Measurements from ENCODE around the gene BAIAP3. TPM values are rescaled to one million over a fixed set of nuclear protein-coding genes. Genes with fewer than 3 reads are reported as not detected.

Gene BAIAP3
- total RNA-seq, 2 donors from 2014 or later, result 2.5 to 15.7 TPM

- ATAC-seq (ENCODE audit: insufficient number of reproducible peaks, low FRiP score, low read depth) (no peak), DNase-seq (ENCODE audit: low spot score) (no peak)
- no peaks in the 10 kb centered on the region for H3K27me3 ChIP-seq (replicated peaks; ENCODE audit: insufficient read depth)
- peaks cover 10% of the 10 kb centered on the region for H3K36me3 ChIP-seq
- peaks cover 8 to 20% of the 10 kb centered on the region in 2 donors for H3K4me1 ChIP-seq (ENCODE audit: control insufficient read depth in 1 of 2, low read depth in 2 of 2)
- no peak for TF ChIP-seq CTCF (IDR thresholded peaks at IDR 0.05)
- no peaks in the 10 kb centered on the region for H3K9me3 ChIP-seq
- no peak overlapping the region for H3K27ac ChIP-seq
- H3K4me3 ChIP-seq, result no peak overlapping the region
Measured at GRCh38 chr16:1356061-1356900, 22.8 kb downstream of the BAIAP3 start.

GRCh38 chr16:1357906-1358566 is 24.6 kb downstream of the BAIAP3 start:
- peaks cover 26% of the 10 kb centered on the region for H3K36me3 ChIP-seq

GRCh38 chr16:1361685-1362360 is 28.4 kb downstream of the BAIAP3 start:
- TF ChIP-seq CTCF (IDR thresholded peaks at IDR 0.05), result no peak
- Histone ChIP-seq H3K4me1 (ENCODE audit: control insufficient read depth in 1 of 2, low read depth in 2 of 2) (no peaks in the 10 kb centered on the region), H3K27ac (no peak overlapping the region), H3K4me3 (no peak overlapping the region), H3K27me3 (replicated peaks; ENCODE audit: insufficient read depth) (no peaks in the 10 kb centered on the region), H3K9me3 (no peaks in the 10 kb centered on the region), H3K36me3 (peaks cover 42% of the 10 kb centered on the region)
- ATAC-seq (ENCODE audit: insufficient number of reproducible peaks, low FRiP score, low read depth), result no peak
- no peak for DNase-seq (ENCODE audit: low spot score)

More at GRCh38 chr16:1357906-1358566, 24.6 kb downstream of the BAIAP3 start:
- no peak for TF ChIP-seq CTCF (IDR thresholded peaks at IDR 0.05)
- no peaks in the 10 kb centered on the region for H3K27me3 ChIP-seq (replicated peaks; ENCODE audit: insufficient read depth)
- no peak overlapping the region for H3K4me3 ChIP-seq
- peaks cover 2 to 8% of the 10 kb centered on the region in 2 donors for H3K4me1 ChIP-seq (ENCODE audit: control insufficient read depth in 1 of 2, low read depth in 2 of 2)
- DNase-seq (ENCODE audit: low spot score) (no peak), ATAC-seq (ENCODE audit: insufficient number of reproducible peaks, low FRiP score, low read depth) (no peak)
- H3K27ac ChIP-seq, result no peak overlapping the region
- no peaks in the 10 kb centered on the region for H3K9me3 ChIP-seq

- no peak for TF ChIP-seq CTCF (IDR thresholded peaks at IDR 0.05)
- H3K4me1 ChIP-seq (ENCODE audit: control insufficient read depth in 1 of 2, low read depth in 2 of 2), result no peaks in the 10 kb centered on the region
- ATAC-seq (ENCODE audit: insufficient number of reproducible peaks, low FRiP score, low read depth) (no peak), DNase-seq (ENCODE audit: low spot score) (no peak)
- no peak overlapping the region for H3K4me3 ChIP-seq
- peaks cover 45% of the 10 kb centered on the region for H3K36me3 ChIP-seq
- H3K27me3 ChIP-seq (replicated peaks; ENCODE audit: insufficient read depth), result no peaks in the 10 kb centered on the region
- no peaks in the 10 kb centered on the region for H3K9me3 ChIP-seq
- no peak overlapping the region for H3K27ac ChIP-seq
Measured at GRCh38 chr16:1362807-1363206, 29.4 kb downstream of the BAIAP3 start.

GRCh38 chr16:1363501-1364041 is 30.1 kb downstream of the BAIAP3 start:
- H3K9me3 ChIP-seq, result no peaks in the 10 kb centered on the region
- DNase-seq (ENCODE audit: low spot score), result no peak
- H3K27me3 ChIP-seq (replicated peaks; ENCODE audit: insufficient read depth), result no peaks in the 10 kb centered on the region
- no peak overlapping the region for H3K4me3 ChIP-seq
- H3K4me1 ChIP-seq (ENCODE audit: control insufficient read depth in 1 of 2, low read depth in 2 of 2), result no peaks in the 10 kb centered on the region
- no peak overlapping the region for H3K27ac ChIP-seq
- H3K36me3 ChIP-seq, result peaks cover 45% of the 10 kb centered on the region
- TF ChIP-seq CTCF (IDR thresholded peaks at IDR 0.05), result peak; percentile 56
- no peak for ATAC-seq (ENCODE audit: insufficient number of reproducible peaks, low FRiP score, low read depth)
